Neural cell (in vitro differentiated cells): ENCODE results near the gene STRA6. TPM values are rescaled to one million over a fixed set of nuclear protein-coding genes. Genes with fewer than 3 reads are reported as not detected.

Source experiments
- H2AFZ ChIP-seq: fragments of 200-600, 300-800 bp; sonication (generic), shearing (Covaris generic); 2 replicates; pipeline ENCODE4 v1.6.0; 2014; ENCODE audit warnings: low read depth, mild to moderate bottlenecking, antibody characterized with exemption, low read length, moderate library complexity
- H3F3A ChIP-seq: fragments of 200-600 bp; shearing (Covaris generic); 2 replicates; pipeline ENCODE4 v1.6.1; 2016; ENCODE audit warnings: mild to moderate bottlenecking, moderate library complexity, mixed read lengths, antibody characterized with exemption, low read length; ENCODE audit not compliant: insufficient read depth, poor library complexity, severe bottlenecking
- H3K27ac ChIP-seq: fragments of 200-600, 300-800 bp; sonication (generic), shearing (Covaris generic); 2 replicates; pipeline ENCODE4 v1.5.1; 2014; ENCODE audit warnings: mild to moderate bottlenecking, low read length, moderate library complexity
- H3K27me3 ChIP-seq: fragments of 300-800, 200-600 bp; sonication (generic), shearing (Covaris generic); 2 replicates; pipeline ENCODE4 v1.6.0; 2014; ENCODE audit warnings: mild to moderate bottlenecking, low read depth, low read length, moderate library complexity; ENCODE audit not compliant: insufficient read depth
- H3K36me3 ChIP-seq: fragments of 300-800, 200-600 bp; sonication (generic), shearing (Covaris generic); 2 replicates; pipeline ENCODE4 v1.5.1; 2014; ENCODE audit warnings: mild to moderate bottlenecking, antibody characterized with exemption, low read length, moderate library complexity; ENCODE audit not compliant: insufficient read depth
- H3K4me2 ChIP-seq: fragments of 300-800, 200-600 bp; sonication (generic), shearing (Covaris generic); 2 replicates; pipeline ENCODE4 v1.6.0; 2014; ENCODE audit warnings: mild to moderate bottlenecking, low read length
- H3K4me3 ChIP-seq: fragments of 300-800, 200-600 bp; sonication (generic), shearing (Covaris generic); 2 replicates; pipeline ENCODE4 v1.5.1; 2014; ENCODE audit warnings: mild to moderate bottlenecking, low read length, moderate library complexity
- H3K79me2 ChIP-seq: fragments of 200-600 bp; shearing (Covaris generic); replicated peaks from 2 replicates; pipeline ENCODE4 v1.6.0; 2014; ENCODE audit warnings: mild to moderate bottlenecking, low read length, moderate library complexity; ENCODE audit not compliant: insufficient read depth
- H3K9ac ChIP-seq: fragments of 300-800, 200-600 bp; sonication (generic), shearing (Covaris generic); 2 replicates; pipeline ENCODE4 v1.6.1; 2016; ENCODE audit warnings: mild to moderate bottlenecking, low read length, mixed read lengths
- H3K9me2 ChIP-seq: fragments of 200-600 bp; shearing (Covaris generic); 2 replicates; pipeline ENCODE4 v1.6.1; 2016; ENCODE audit warnings: mild to moderate bottlenecking, low read length, mixed read lengths; ENCODE audit not compliant: insufficient read depth
- H3K9me3 ChIP-seq: fragments of 200-600, 300-800 bp; sonication (generic), shearing (Covaris generic); 2 replicates; pipeline ENCODE4 v1.6.1; 2016; ENCODE audit warnings: mild to moderate bottlenecking, mixed run types, low read length, moderate library complexity, mixed read lengths
- H4K20me1 ChIP-seq: fragments of 200-600 bp; shearing (Covaris generic); 2 replicates; pipeline ENCODE4 v1.6.1; 2016; ENCODE audit warnings: mild to moderate bottlenecking, mixed run types; ENCODE audit not compliant: insufficient read depth
- CTCF ChIP-seq: fragments of 450-650 bp; IDR thresholded peaks from 2 replicates; pipeline ENCODE4 v1.5.1; 2014; ENCODE audit warnings: antibody characterized with exemption, mild to moderate bottlenecking, moderate library complexity; ENCODE audit not compliant: poor library complexity, severe bottlenecking
- EP300 ChIP-seq: fragments of 450-650 bp; conservative IDR thresholded peaks from 2 replicates; pipeline ENCODE4 v1.6.1; 2014; ENCODE audit warnings: antibody characterized with exemption, mild to moderate bottlenecking, moderate library complexity; ENCODE audit not compliant: poor library complexity, severe bottlenecking
- EZH2 ChIP-seq: fragments of 200-600, 300-800 bp; shearing (Covaris generic), sonication (generic); IDR thresholded peaks from 2 replicates; pipeline ENCODE4 v1.6.1; 2014; ENCODE audit warnings: antibody characterized with exemption, low read length, borderline replicate concordance, mild to moderate bottlenecking; ENCODE audit not compliant: insufficient read depth, poor library complexity, severe bottlenecking
- MXI1 ChIP-seq: fragments of 450-650 bp; conservative IDR thresholded peaks from 2 replicates; pipeline ENCODE4 v1.6.1; 2014; ENCODE audit warnings: antibody characterized with exemption, mild to moderate bottlenecking; ENCODE audit not compliant: poor library complexity, severe bottlenecking
- POLR2AphosphoS5 ChIP-seq: IDR thresholded peaks from 2 replicates; pipeline ENCODE4 v1.6.1; 2012
- RAD21 ChIP-seq: fragments of 450-650 bp; conservative IDR thresholded peaks from 2 replicates; pipeline ENCODE4 v1.6.1; 2014; ENCODE audit warnings: antibody characterized with exemption, mild to moderate bottlenecking, moderate library complexity
- REST ChIP-seq: IDR thresholded peaks from 2 replicates; pipeline ENCODE4 v1.6.1; 2012; ENCODE audit warnings: borderline replicate concordance
- SMC3 ChIP-seq: fragments of 450-650 bp; conservative IDR thresholded peaks from 2 replicates; pipeline ENCODE4 v1.6.1; 2014; ENCODE audit warnings: antibody characterized with exemption, mild to moderate bottlenecking, moderate library complexity; ENCODE audit not compliant: poor library complexity
- TAF1 ChIP-seq: IDR thresholded peaks from 2 replicates; pipeline ENCODE4 v1.6.1; 2012; ENCODE audit warnings: low read depth
- polyA plus RNA-seq: library from polyadenylated mRNA; depleted of rRNA; stranded (reverse); fragments of >200 nt; gene quantifications from 2 replicates; pipeline ENCODE4 v1.2.3, GENCODE V29; 2014

STRA6 gene
- polyA plus RNA-seq, 1 donor from 2014 or later, result 4.4 TPM

GRCh38 chr15:74159773-74160172 lies 42.8 kb downstream of the STRA6 start:
- H3F3A ChIP-seq, result peaks cover 15% of the 10 kb centered on the region
- H3K9ac ChIP-seq, result peak overlapping the region; percentile 20
- H3K4me3 ChIP-seq, result no peak overlapping the region
- no peaks in the 10 kb centered on the region for H3K9me2 ChIP-seq
- H3K4me2 ChIP-seq, result no peak overlapping the region
- peak; percentile 11 for TF ChIP-seq RAD21
- TF ChIP-seq EP300, result peak; percentile 78
- no peak for TF ChIP-seq REST
- no peak for TF ChIP-seq SMC3
- TF ChIP-seq TAF1, result no peak
- TF ChIP-seq MXI1, result no peak
- TF ChIP-seq EZH2, result no peak
- TF ChIP-seq POLR2AphosphoS5, result peak; percentile 55
- TF ChIP-seq CTCF, result no peak
- H3K27me3 ChIP-seq, result no peaks in the 10 kb centered on the region
- H3K9me3 ChIP-seq, result no peaks in the 10 kb centered on the region
- H3K27ac ChIP-seq, result peak overlapping the region; percentile 99
- no peak overlapping the region for H2AFZ ChIP-seq
- H3K79me2 ChIP-seq, result no peaks in the 10 kb centered on the region
- H4K20me1 ChIP-seq, result no peaks in the 10 kb centered on the region
- no peaks in the 10 kb centered on the region for H3K36me3 ChIP-seq

- peaks cover 15% of the 10 kb centered on the region for H3F3A ChIP-seq
- H3K79me2 ChIP-seq, result no peaks in the 10 kb centered on the region
- H3K4me3 ChIP-seq, result no peak overlapping the region
- H3K27me3 ChIP-seq, result no peaks in the 10 kb centered on the region
- peak overlapping the region; percentile 99 for H3K27ac ChIP-seq
- no peaks in the 10 kb centered on the region for H3K36me3 ChIP-seq
- no peaks in the 10 kb centered on the region for H3K9me3 ChIP-seq
- H2AFZ ChIP-seq, result no peak overlapping the region
- H3K4me2 ChIP-seq, result no peak overlapping the region
- no peaks in the 10 kb centered on the region for H3K9me2 ChIP-seq
- H3K9ac ChIP-seq, result peak overlapping the region; percentile 76
- no peak for TF ChIP-seq SMC3
- no peaks in the 10 kb centered on the region for H4K20me1 ChIP-seq
Observed at GRCh38 chr15:74158855-74159650, 43.5 kb downstream of the STRA6 start.
